T47D (cell line): ENCODE data around the gene TSGA10IP.

Experiments used
- DNase-seq, 2 experiments: peaks; one replicate each; pipeline versions ENCODE4 v3.0.0 to v3.0.0-alpha.2; 2011 to 2012; ENCODE audit warnings: low read depth in 1 of 2, low spot score in 1 of 2
- JUND ChIP-seq: IDR thresholded peaks from 2 replicates; pipeline ENCODE4 v1.6.1; 2012; ENCODE audit warnings: low read depth
- in situ Hi-C: cut with HindIII; loops from 2 replicates; pipeline ENCODE4 v1.10.0; 2016; ENCODE audit warnings: low sequenced_read_pairs, low pct_unique_long_range_greater_than_20kb

TSGA10IP gene

DNA sequence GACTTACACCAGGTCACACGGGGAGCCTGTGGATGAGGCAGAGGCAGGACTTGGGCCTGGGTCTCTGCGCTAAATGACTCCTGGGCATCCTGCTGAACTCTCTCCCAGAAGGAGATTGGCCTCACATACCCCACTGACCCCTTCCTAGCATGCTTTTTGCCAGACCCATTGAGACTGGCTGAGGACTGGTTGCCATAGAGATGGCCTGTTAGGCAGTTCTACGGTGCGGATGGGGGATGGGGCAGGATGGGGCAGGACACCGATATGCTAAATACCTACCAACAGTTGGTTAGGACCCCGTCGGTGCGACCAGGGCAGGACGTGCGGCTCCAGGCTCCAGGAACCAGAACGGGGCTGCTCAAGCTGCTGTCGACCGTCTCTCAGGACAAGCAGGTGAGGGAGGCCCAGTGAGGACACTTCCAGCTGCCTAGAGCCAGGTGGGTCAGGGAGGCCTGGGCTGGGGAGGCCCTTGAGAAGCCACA, at the start of gene TSGA10IP:
TSS of gene TSGA10IP (plus strand) at position 51 of the 482 bp plus-strand sequence. CDS start at position 247, 196 bp downstream.
- in situ Hi-C loops: no loop called here
- DNase-seq: no peak
- no peak for TF ChIP-seq JUND

DNA sequence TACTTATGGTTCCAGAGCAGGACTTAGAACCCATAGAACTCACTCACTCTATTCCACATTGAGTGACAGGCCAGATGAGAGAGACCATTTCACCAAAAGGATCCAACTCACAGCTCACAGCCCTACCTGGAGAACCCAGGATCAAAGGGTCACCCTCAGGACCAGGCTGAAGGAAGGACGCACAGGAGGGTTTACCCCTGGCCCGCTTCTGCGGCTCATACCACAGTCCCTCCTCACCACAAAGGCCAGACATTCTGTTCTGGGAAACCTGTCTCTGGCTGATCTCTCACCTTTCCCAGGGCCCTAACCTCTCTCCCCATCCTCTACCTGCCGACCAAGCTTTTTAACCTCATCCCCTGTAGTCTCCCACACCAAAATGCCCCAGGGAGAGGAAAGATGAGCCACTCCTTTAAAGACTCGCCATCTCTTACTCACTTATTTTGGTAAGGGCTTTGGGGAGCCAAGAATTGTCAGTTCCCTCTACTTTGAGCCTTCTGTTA, 49.7 kb upstream of the TSGA10IP start:
- no peak for DNase-seq
- in situ Hi-C loops: no loop called here
- TF ChIP-seq JUND: no peak

DNA sequence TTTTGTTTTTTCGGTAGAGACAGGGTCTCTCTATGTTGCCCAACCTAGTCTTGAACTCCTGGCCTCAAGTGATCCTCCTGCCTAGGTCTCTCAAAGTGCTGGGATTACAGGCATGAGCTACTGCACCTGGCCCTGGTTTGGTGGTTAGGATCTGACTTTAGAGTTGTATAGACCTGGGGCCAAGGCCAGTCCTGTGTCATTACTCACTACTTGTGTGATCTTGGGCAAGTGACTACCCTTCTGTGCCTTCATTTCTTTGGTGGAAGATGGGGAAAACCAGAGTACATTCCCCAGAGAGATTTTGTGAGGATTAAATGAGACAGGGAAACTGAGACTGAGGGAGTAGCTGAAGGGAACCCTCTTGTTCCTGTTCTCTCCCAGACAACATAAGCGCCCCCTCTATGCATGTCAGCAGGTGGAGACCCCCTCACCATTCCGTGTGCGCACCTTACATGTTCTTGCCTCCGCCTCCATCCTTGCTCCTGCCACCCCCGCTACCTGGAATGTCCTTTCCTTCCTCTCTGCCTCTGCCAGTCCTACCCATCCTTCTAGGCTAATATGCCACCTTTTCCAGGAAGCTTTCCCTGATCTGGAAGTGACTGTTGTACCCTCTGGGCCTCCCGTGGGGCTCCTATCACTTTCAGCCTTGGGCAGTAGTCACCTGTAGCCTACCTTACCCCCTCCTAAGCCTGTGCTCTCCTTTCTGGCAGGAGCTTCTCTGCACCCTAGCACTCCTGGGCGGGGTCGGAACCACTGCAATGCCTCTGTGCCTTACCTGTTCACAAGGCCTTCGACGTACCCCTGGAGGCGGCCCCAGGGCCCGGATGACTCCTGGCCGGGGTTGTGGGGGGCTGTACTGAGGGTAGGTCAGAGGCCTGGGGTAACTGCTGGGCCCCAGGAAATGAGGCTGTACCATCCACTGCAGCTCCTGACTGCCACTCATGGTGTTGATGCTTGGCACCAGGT, 49.0 kb upstream of the TSGA10IP start:
- TF ChIP-seq JUND: no peak
- in situ Hi-C loops: no loop called here
- no peak for DNase-seq

DNA sequence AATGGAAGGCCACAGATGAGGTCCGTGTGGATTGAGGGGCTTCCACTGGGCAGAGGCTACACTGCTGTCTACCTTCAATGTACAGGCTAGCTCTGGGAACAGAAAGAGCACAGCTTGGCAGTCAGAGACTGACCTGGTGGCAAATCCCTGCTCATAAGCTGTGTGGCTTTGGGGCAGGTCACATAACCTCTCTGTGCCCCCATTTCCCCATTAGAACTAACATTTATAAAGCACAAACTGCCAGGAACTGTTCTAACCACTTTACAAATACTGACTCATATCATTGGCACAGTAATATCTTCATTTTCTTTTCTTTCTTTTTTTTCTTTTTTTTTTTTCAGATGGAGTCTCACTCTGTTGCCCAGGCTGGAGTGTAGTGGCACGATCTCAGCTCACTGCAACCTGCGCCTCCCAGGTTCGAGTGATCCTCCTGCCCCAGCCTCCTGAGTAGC, 48.2 kb upstream of the TSGA10IP start:
- no peak for DNase-seq
- no peak for TF ChIP-seq JUND
- in situ Hi-C loops: no loop called here

DNA sequence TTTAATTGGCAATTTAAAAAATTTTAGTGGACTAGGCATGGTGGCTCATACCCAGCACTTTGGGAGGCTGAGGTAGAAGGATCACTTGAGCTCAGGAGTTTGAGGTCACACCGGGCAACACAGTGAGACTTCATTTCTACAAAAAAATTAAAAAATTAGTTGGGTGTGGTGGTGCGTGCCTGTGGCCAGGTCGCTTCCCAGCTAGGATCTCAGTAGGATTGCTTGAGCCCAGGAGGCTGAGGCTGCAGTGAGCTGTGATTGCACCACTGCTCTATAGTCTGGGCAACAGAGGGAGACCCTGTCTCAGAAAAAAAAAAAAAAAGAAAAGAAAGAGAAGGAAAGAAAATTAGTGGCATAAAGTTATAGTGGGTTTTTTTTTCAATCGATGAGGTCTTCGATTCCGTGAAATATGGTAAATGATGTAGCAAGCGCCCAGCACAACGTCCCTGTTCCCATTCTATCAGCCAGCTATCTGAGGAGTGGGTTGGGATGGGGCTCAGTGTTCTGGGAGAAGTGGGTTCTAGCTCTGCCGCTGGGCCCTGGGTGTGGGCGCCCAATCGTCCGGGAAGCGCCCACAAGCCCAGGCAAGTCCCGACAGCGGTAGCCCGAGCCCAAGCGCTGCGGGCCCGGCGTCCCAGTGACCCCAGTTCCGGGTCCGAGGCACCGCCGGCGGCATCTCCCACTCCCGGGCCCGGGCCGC, 46.5 kb upstream of the TSGA10IP start:
- no peak for TF ChIP-seq JUND
- in situ Hi-C loops: no loop called here
- no peak for DNase-seq

DNA sequence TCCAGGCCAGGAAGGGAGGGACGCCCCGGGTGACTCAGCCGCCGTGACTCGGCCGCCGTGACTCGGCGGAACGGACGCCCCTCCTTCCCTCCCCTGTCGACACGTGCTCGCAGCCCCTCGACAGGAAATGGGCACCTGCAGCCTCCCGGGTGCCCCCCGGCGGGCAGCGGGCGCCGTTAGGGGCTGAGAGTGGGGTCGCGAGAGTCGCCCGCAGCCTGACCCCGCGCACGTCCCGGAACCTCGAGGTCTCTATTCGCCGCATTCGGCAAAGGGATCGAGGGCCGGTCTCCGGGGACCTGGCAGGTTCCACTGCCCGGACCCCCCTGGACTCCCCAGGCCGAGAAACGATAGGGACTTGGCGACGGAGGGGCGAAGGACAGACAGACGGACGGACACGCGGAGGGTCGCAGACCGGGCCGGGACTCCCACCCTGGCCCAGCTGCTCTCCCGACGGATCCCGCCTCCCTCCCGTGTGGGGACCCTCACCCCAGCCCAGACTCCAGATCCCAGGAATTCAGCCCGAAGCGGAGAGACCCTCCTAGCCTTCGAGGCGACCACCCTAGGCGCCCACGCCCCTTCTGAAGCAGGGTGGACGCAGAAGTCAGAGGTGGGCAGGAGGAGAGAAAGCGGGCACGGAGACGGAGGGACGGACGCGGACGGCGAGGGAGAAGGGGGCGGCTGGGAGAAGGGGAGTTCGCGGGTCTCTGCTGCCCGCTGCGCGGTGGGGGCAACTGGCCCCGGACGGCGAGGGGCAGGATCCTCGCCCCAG, 45.7 kb upstream of the TSGA10IP start:
- in situ Hi-C loops: no loop called here
- no peak for TF ChIP-seq JUND
- no peak for DNase-seq

DNA sequence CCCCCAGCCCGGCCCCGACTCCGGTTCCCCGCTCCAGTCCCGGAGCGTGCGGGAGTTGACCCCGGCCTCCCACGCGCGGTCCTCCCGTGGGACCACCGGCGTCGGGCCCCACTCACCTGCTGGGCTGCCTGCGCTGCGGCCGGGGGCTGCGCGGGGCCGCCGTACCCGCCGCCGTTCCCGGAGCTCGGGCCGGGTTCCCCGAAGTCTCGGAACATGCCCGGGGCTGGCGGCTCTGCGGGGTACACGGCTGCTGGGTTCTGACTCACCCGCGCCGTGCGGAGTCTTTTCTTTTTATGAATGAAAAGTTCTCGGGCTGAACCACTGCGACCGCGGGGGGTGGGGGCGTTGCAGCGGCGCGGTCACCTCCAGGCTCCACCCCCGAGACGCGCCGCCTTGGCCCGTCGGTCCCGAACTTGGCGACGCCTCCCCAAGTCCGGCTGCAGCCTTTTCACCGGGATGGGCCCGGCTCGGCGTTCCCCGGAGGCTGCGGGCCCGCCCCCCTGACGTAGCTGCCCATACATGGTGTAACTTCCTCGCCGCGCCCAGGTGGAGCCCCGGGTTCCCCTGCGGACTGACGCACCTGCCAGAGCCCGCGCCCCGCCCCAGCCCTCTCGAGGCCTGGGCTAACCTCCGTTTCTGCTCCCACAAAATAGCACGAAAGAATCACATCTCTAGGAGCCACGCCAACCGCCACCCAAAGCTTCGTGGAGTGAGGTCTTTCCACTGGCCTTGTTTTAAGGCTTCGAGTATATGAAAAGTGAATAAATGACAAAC, 45.0 kb upstream of the TSGA10IP start, which contains the start of gene FOSL1:
TSS of gene FOSL1 (minus strand) at position 264 of the 774 bp plus-strand sequence. CDS start at position 215, 49 bp downstream.
- TF ChIP-seq JUND: no peak
- in situ Hi-C loops: no loop called here
- peak; percentile 97 for DNase-seq

DNA sequence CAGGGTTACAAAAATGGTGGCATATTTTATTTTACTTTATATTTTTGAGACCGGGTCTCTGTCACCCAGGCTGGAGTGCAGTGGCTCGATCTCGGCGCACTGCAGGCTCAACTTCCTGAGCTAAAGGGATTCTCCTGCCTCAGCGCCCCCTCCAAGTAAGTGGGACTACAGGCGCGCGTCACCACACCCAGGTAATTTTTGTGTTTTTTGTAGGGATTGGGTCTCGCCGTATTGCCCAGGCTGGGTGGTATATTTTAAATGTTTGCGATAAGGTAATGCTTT, 44.4 kb upstream of the TSGA10IP start:
- no peak for DNase-seq
- in situ Hi-C loops: no loop called here
- no peak for TF ChIP-seq JUND

DNA sequence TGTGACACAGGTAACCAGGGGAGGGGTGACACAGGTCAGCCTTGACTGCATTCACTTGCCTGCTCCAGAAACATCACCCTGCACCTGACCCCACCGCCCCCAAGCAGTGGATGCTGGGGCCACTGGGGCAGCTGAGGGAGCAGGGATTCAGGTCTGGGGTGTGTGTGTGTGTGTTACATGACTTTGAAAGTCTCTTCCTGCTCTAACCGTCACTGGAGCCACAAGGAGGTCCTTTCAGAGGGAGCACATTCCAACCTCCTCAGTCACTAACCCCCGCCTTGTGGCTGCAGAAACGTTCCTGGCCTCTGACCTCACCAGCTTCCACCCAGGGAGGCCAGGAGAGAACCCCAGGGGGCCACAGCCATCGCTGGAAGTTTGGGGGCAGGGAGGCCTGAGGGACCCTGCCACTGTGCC, 42.2 kb upstream of the TSGA10IP start:
- no peak for TF ChIP-seq JUND
- in situ Hi-C loops: no loop called here
- DNase-seq: no peak

DNA sequence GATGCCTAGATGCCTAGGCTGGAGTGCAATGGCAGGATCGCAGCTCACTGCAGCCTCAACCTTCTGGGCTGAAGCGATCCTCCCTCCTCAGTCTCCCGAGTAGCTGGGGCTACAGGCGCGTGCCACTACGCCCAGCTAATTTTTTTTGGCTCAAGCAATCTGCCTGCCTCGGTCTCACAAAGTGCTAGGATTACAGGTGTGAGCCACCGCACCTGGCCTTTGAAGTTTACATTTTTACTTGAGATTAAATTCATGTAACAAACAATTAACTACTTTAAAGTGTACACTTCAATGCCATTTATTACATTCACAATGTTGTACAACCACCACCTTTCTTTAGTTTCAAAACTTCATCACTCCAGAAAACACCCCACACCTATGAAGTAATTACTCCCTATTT, 41.6 kb upstream of the TSGA10IP start:
- DNase-seq: no peak
- in situ Hi-C loops: no loop called here
- TF ChIP-seq JUND: no peak

DNA sequence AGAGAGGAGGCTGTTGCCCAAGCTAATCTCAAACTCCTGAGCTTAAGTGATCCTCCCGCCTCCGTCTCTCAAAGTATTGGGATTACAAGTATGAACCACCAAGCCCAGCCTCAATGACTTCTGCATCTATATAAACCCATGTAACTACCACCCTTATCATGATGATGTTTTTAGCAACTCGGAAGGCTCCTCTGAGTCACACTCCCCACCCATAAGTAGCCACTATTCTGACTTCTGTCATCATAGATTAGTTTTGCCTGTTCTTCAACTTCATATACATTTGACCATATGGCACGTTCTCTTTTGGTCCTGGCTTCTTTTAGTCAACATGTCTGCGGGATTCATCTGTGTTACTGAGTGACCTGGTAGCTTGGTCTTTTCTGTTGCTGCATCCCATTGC, 38.7 kb upstream of the TSGA10IP start:
- DNase-seq: no peak
- no peak for TF ChIP-seq JUND
- in situ Hi-C loops: no loop called here
